KOPT-K1 (cell line): ENCODE measurements around the gene RUSC2.
"Not testable (repeated sequence)": the region's sequence is repeated elsewhere in the genome, so short reads cannot be mapped to it uniquely, and the experiment has no call there.

ENCODE experiments used
- H3K27ac ChIP-seq: fragments of 200-600 bp; sonication (generic); 2 replicates; pipeline ENCODE4 v1.5.1; 2016; ENCODE audit warnings: antibody characterized with exemption, mild to moderate bottlenecking, low read depth, low read length; ENCODE audit not compliant: poor library complexity, severe bottlenecking
- H3K36me3 ChIP-seq: fragments of 200-600 bp; sonication (generic); 2 replicates; pipeline ENCODE4 v1.5.1; 2017; ENCODE audit warnings: antibody characterized with exemption, mild to moderate bottlenecking, low read length, moderate library complexity; ENCODE audit not compliant: insufficient read depth
- H3K9me3 ChIP-seq: fragments of 200-600 bp; sonication (generic); 2 replicates; pipeline ENCODE4 v1.5.1; 2017; ENCODE audit warnings: antibody characterized with exemption, low read length, mild to moderate bottlenecking; ENCODE audit not compliant: insufficient read depth, poor library complexity, severe bottlenecking

The RUSC2 gene

DNA sequence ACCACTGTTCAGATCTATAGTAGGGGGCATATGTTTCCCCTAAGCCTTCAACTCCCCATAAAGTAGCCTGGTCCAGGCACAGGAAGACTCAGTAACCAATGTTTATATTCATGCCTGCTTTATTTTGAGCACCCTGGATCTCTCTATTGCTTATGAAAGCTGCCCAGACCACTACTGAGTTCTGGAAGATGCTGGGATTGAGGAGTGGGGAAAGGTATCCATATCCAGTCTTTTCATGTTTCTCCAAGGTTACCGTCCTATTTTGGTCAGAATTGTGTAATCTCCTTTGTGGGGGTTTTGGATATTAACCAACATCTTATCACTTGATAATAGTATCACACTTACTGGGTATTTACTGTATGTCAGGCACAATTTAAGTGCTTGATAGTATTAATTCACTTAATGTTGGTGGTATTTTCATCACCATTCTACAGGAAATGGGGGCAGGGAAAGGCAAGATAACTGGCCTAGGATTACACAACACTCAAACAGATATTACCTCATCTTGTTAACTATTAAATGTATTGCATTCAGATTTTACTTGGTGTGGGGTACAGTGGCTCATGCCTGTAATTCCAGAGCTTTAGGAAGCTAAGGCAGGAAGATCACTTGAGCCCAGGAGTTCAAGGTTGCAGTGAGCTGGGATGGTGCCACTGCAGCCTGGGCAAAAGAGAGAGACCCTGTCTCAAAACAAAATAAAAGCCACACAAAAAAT, 36.3 kb downstream of the RUSC2 start:
- Histone ChIP-seq H3K9me3 (no peaks in the 10 kb centered on the region), H3K27ac (no peak overlapping the region), H3K36me3 (no peaks in the 10 kb centered on the region)

DNA sequence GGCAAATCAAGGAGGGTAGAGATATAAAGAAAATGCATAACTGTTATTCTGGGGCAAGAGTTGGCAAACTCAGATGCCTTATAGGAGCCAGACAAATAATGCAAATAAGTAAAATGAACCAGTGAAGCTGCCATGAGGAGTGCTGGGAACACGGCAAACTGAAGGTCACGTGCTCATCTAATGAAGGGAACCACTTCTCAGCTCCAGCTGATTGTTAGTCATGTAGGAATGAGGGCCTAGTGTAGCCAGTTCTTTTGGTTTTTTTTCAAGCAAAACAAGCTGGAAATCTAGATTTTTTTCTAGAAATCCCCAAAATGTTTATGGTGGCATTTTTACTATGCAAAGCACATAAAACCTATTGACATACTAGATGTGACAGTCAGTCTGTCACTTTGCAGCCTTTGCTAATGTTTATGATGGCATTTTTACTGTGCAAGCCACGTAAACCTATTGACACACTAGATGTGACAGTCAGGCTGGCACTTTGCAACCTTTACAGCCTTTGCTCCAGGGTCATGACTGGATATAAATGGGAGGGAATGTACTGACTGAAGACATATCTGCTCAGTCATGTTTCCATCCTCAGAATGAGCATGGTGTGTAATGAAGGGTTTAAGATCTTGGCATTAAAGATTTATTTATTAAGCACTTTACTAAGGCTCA, 39.4 kb downstream of the RUSC2 start:
- H3K27ac ChIP-seq = no peak overlapping the region
- H3K36me3 ChIP-seq = no peaks in the 10 kb centered on the region
- no peaks in the 10 kb centered on the region for H3K9me3 ChIP-seq

DNA sequence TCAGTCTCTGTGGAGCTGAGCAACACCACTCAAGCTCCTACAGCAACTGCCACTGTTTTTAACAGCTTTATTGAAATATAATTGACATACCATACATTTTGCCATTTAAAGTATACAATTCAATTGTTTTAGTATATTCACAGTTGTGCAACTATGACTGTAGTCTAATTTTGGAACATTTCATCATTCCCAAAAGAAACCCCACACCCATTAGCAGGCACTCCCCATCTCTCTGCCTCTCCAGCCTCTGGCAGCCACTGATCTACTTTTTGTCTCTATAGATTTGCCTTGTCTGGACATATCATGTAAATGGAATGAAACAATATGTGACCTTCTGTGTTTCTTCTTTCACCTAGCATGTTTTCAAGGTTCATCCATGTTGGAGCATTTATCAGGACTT, 43.5 kb downstream of the RUSC2 start:
- no peak overlapping the region for H3K27ac ChIP-seq
- no peaks in the 10 kb centered on the region for H3K36me3 ChIP-seq
- no peaks in the 10 kb centered on the region for H3K9me3 ChIP-seq

DNA sequence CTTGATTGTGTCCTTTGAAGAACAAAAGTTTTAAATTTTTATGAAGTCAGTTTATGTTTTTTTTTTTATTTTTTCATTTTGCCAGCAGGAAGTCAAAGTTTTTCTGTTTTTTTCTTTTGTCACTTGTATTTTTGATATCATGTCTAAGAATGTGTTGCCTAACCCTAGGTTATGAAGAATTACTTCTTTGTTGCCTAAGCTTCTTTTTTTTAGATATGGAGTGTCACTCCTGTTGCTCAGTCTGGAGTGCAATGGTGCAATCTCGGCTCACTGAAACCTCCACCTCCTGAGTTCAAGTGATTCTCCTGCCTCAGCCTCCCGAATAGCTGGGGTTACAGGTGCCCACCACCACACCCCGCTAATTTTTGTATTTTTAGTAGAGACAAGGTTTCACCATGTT, 45.0 kb downstream of the RUSC2 start:
- H3K9me3 ChIP-seq, H3K36me3 ChIP-seq, H3K27ac ChIP-seq: not testable (repeated sequence)

DNA sequence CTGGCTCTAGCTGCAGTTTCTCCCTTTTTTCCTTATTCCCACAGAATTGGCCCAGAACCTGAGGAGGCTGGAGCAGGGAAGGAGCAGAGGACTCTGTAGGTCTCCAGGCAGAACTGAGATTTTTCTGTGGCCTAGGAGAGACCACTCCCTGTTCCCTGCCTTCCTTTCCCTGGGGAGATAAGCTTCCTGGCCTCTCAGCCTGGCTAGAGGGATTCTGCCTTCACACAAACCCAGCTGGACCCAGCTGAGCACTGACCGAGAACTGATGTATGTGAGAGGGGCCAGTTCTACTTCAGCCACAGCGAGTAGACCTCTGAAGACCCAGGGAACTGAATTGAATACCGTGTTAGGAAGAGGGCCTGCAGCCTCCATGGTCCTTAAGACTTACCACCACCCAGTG, 48.0 kb downstream of the RUSC2 start:
- H3K9me3 ChIP-seq = no peaks in the 10 kb centered on the region
- no peaks in the 10 kb centered on the region for H3K36me3 ChIP-seq
- H3K27ac ChIP-seq = no peak overlapping the region

DNA sequence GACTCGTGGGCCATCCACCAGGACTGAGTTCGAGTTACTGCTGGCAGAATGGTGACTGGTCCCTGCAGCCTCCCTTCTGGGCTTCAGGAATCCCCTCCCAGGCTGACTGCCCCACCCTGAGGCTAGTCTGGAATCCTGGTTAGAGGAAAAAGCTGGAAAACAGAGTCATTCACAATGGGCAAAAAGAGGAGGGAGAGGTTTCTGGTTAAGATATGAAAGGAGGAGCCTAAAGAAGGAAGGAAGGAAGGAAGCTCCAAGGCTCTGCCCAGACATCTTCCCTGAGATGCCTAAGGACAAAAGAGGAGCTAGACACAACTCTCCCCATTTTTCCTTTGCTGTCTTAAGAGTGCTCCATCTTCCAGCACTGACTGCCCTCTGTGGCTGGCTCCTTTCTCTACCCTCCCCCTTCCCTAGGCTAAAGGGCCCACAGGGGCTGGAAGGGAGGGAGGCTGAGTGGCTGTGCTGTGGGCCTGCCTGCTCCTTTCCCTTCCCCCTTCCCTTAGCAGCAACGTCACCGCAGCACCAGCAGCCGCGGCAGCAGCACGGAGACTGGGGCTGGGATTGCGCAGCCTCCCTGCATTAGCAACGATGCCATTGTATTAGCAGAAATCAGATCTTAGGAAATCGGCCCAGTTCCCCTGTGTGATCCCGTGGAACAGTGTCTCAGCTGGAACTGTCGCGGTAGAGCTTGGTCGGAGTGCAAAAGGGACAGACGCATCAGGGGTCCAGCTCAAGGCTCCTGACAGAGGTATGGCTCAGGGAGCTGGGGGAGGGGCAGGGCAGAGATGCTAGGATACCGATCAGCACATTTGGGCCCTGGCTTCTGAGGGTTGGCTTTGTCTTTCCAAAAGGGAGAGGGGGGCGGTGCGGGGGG, 48.7 kb downstream of the RUSC2 start:
- H3K9me3 ChIP-seq = no peaks in the 10 kb centered on the region
- H3K36me3 ChIP-seq = no peaks in the 10 kb centered on the region
- H3K27ac ChIP-seq = no peak overlapping the region
